Vagina (tissue), 2 donors: ENCODE measurements around the gene TTBK1. TPM values are rescaled to one million over a fixed set of nuclear protein-coding genes. Genes with fewer than 3 reads are reported as not detected.

ENCODE experiments used
- DNase-seq, 2 donors: peaks; one replicate each; pipeline ENCODE4 v3.0.0-alpha.2; 2017; ENCODE audit errors: extremely low spot score in 2 of 2
- H3K27ac ChIP-seq: fragments of 200-600 bp; sonication (generic); one replicate; pipeline ENCODE4 v1.5.1; 2019
- H3K27me3 ChIP-seq: fragments of 200-600 bp; sonication (generic); one replicate; pipeline ENCODE4 v1.5.1; 2019
- H3K36me3 ChIP-seq, 2 donors: fragments of 200-600 bp; sonication (generic); one replicate each; pipeline ENCODE4 v1.5.1; 2017 to 2019
- H3K4me1 ChIP-seq: fragments of 200-600 bp; sonication (generic); one replicate; pipeline ENCODE4 v1.5.1; 2019
- H3K4me3 ChIP-seq, 2 donors: fragments of 200-600 bp; sonication (generic); 1 replicate in 1 of 2; 2 replicates in 1 of 2; pipeline ENCODE4 v1.5.1; 2016 to 2019
- H3K9me3 ChIP-seq: fragments of 200-600 bp; sonication (generic); one replicate; pipeline ENCODE4 v1.5.1; 2019
- CTCF ChIP-seq, 3 experiments: fragments of 450-650 bp in 2 of 3; fragments of 200-600 bp in 1 of 3; sonication (generic) in 1 of 3; IDR thresholded peaks; one replicate each; pipeline ENCODE4 v1.5.1; 2017 to 2019; ENCODE audit warnings: antibody characterized with exemption in 3 of 3, mild to moderate bottlenecking in 2 of 3, moderate library complexity in 2 of 3
- POLR2A ChIP-seq, 2 donors: fragments of 450-650 bp; IDR thresholded peaks; one replicate each; pipeline ENCODE4 v1.6.1; 2017; ENCODE audit warnings: antibody characterized with exemption in 2 of 2, mild to moderate bottlenecking in 2 of 2, moderate library complexity in 2 of 2
- POLR2AphosphoS5 ChIP-seq, 2 donors: sonication (generic); formaldehyde crosslinking; IDR thresholded peaks; one replicate each; pipeline ENCODE4 v1.9.0; 2017; ENCODE audit warnings: antibody characterized with exemption in 2 of 2, mild to moderate bottlenecking in 2 of 2, low read depth in 1 of 2; ENCODE audit not compliant: insufficient read depth in 1 of 2
- intact Hi-C: fragments of 100-400 bp; cut with DNase I; formaldehyde crosslinking; loops from one replicate; pipeline ENCODE4 v1.15.1; 2023
- total RNA-seq: library from RNA; depleted of rRNA; stranded (reverse); fragments of >200 nt; gene quantifications from one replicate; pipeline ENCODE4 v1.2.3, GENCODE V29; 2016

The TTBK1 gene
- total RNA-seq, 1 donor from 2014 or later, result not detected

GRCh38 chr6:43247114-43247999, 4.1 kb downstream of the TTBK1 start:
- H3K4me3 ChIP-seq, result peak overlapping the region; percentile 37 to 45
- TF ChIP-seq POLR2AphosphoS5 (IDR thresholded peaks at IDR 0.05; ENCODE audit: insufficient read depth in 1 of 2, low read depth in 1 of 2) (no peak), POLR2A (IDR thresholded peaks at IDR 0.05) (no peak), CTCF (IDR thresholded peaks at IDR 0.05) (no peak)
- no peaks in the 10 kb centered on the region for H3K27me3 ChIP-seq
- no peaks in the 10 kb centered on the region for H3K9me3 ChIP-seq
- peaks cover 15% of the 10 kb centered on the region for H3K4me1 ChIP-seq
- H3K36me3 ChIP-seq, result no peaks in the 10 kb centered on the region
- H3K27ac ChIP-seq, result no peak overlapping the region
- intact Hi-C loops, result no loop called here
- DNase-seq, result no peak

GRCh38 chr6:43248101-43248500, 4.8 kb downstream of the TTBK1 start:
- TF ChIP-seq CTCF (IDR thresholded peaks at IDR 0.05) (no peak), POLR2A (IDR thresholded peaks at IDR 0.05) (no peak), POLR2AphosphoS5 (IDR thresholded peaks at IDR 0.05; ENCODE audit: insufficient read depth in 1 of 2, low read depth in 1 of 2) (no peak)
- peaks cover 15% of the 10 kb centered on the region for H3K4me1 ChIP-seq
- no peak overlapping the region for H3K27ac ChIP-seq
- H3K27me3 ChIP-seq, result no peaks in the 10 kb centered on the region
- no peak overlapping the region for H3K4me3 ChIP-seq
- intact Hi-C loops, result no loop called here
- no peaks in the 10 kb centered on the region for H3K9me3 ChIP-seq
- DNase-seq, result no peak
- no peaks in the 10 kb centered on the region for H3K36me3 ChIP-seq

GRCh38 chr6:43248791-43249190, 5.5 kb downstream of the TTBK1 start:
- H3K27me3 ChIP-seq, result no peaks in the 10 kb centered on the region
- peaks cover 15% of the 10 kb centered on the region for H3K4me1 ChIP-seq
- no peak for DNase-seq
- no peaks in the 10 kb centered on the region for H3K9me3 ChIP-seq
- TF ChIP-seq POLR2AphosphoS5 (IDR thresholded peaks at IDR 0.05; ENCODE audit: insufficient read depth in 1 of 2, low read depth in 1 of 2) (no peak), POLR2A (IDR thresholded peaks at IDR 0.05) (no peak), CTCF (IDR thresholded peaks at IDR 0.05) (no peak)
- intact Hi-C loops, result no loop called here
- no peaks in the 10 kb centered on the region for H3K36me3 ChIP-seq
- no peak overlapping the region for H3K4me3 ChIP-seq
- no peak overlapping the region for H3K27ac ChIP-seq

GRCh38 chr6:43250992-43251373, 7.7 kb downstream of the TTBK1 start:
- TF ChIP-seq POLR2A (IDR thresholded peaks at IDR 0.05) (no peak), CTCF (IDR thresholded peaks at IDR 0.05) (no peak), POLR2AphosphoS5 (IDR thresholded peaks at IDR 0.05; ENCODE audit: insufficient read depth in 1 of 2, low read depth in 1 of 2) (no peak)
- intact Hi-C loops, result no loop called here
- Histone ChIP-seq H3K36me3 (no peaks in the 10 kb centered on the region), H3K4me3 (no peak overlapping the region), H3K27ac (no peak overlapping the region), H3K9me3 (no peaks in the 10 kb centered on the region), H3K4me1 (peaks cover 15% of the 10 kb centered on the region), H3K27me3 (no peaks in the 10 kb centered on the region)
- DNase-seq, result no peak

- Histone ChIP-seq H3K4me1 (no peaks in the 10 kb centered on the region), H3K4me3 (no peak overlapping the region), H3K27ac (no peak overlapping the region), H3K36me3 (no peaks in the 10 kb centered on the region), H3K9me3 (no peaks in the 10 kb centered on the region), H3K27me3 (no peaks in the 10 kb centered on the region)
- intact Hi-C loops, result no loop called here
- no peak for TF ChIP-seq CTCF (IDR thresholded peaks at IDR 0.05)
- no peak for DNase-seq
These were observed 10.1 kb downstream of the TTBK1 start for GRCh38 chr6:43253401-43253800.
